ENCODE data around the gene LRIG2.

GRCh38 chr1:113086541-113086940 is 13.5 kb downstream of the LRIG2 start:
- TF ChIP-seq CTCF (conservative IDR thresholded peaks at IDR 0.05; ENCODE audit: low read depth, low read length) (no peak), EZH2 (IDR thresholded peaks at IDR 0.05; ENCODE audit: low read length, unreplicated experiment) (no peak)

All from PC-3 (cell line).